PC-9 (cell line): Measurements from ENCODE around the gene GLT1D1. TPM values are rescaled to one million over a fixed set of nuclear protein-coding genes. Genes with fewer than 3 reads are reported as not detected.

Source experiments
- BruUV-seq: library from RNA; stranded (reverse); fragments of 400-500 nt; replicated peaks from 2 replicates; lab custom pipeline; 2021; lab: Mats Ljungman, UMichigan
- CTCF ChIA-PET: fragments of 300-600 bp; sonication (Branson Sonifier 250); formaldehyde crosslinking; loops from one replicate; lab custom pipeline; 2022; ENCODE audit warnings: antibody characterized with exemption; lab: Charles Lee
- POLR2A ChIA-PET: fragments of 300-600 bp; sonication (Branson Sonifier 250); formaldehyde crosslinking; loops from one replicate; lab custom pipeline; 2022; ENCODE audit warnings: antibody characterized with exemption; ENCODE audit not compliant: unreplicated experiment; lab: Charles Lee
- DNase-seq, 2 experiments: peaks; one replicate each; pipeline versions ENCODE4 v3.0.0 to v3.0.0-alpha.2; 2015 to 2022; ENCODE audit warnings: mixed read lengths in 1 of 2
- H2AFZ ChIP-seq: fragments of 200-600 bp; sonication (generic); 2 replicates; pipeline ENCODE4 v1.8.1; 2017; ENCODE audit warnings: antibody characterized with exemption
- H3F3A ChIP-seq: fragments of 200-600 bp; sonication (generic); 2 replicates; pipeline ENCODE4 v1.8.1; 2017; ENCODE audit warnings: antibody characterized with exemption, mild to moderate bottlenecking, low read depth; ENCODE audit not compliant: insufficient read depth
- H3K27ac ChIP-seq: fragments of 200-600 bp; sonication (generic); 2 replicates; pipeline ENCODE4 v1.6.1; 2016; ENCODE audit warnings: mixed run types
- H3K27me3 ChIP-seq: fragments of 200-600 bp; sonication (generic); 2 replicates; pipeline ENCODE4 v1.6.1; 2016; ENCODE audit warnings: low read depth, mixed run types; ENCODE audit not compliant: insufficient read depth
- H3K36me3 ChIP-seq: fragments of 200-600 bp; sonication (generic); 2 replicates; pipeline ENCODE4 v1.6.1; 2016; ENCODE audit warnings: low read depth, mixed run types
- H3K4me1 ChIP-seq: fragments of 200-600 bp; sonication (generic); replicated peaks from 2 replicates; pipeline ENCODE4 v1.6.1; 2016; ENCODE audit warnings: mixed run types; ENCODE audit not compliant: insufficient read depth
- H3K4me2 ChIP-seq: fragments of 200-600 bp; sonication (generic); 2 replicates; pipeline ENCODE4 v1.6.1; 2017; ENCODE audit warnings: mixed run types
- H3K4me3 ChIP-seq: fragments of 200-600 bp; sonication (generic); 2 replicates; pipeline ENCODE4 v1.6.1; 2016; ENCODE audit warnings: mixed run types
- H3K79me2 ChIP-seq: fragments of 200-600 bp; sonication (generic); 2 replicates; pipeline ENCODE4 v1.6.1; 2017; ENCODE audit warnings: low read depth, mixed run types
- H3K9me2 ChIP-seq: fragments of 200-600 bp; sonication (generic); 2 replicates; pipeline ENCODE4 v1.8.1; 2017; ENCODE audit warnings: mild to moderate bottlenecking; ENCODE audit not compliant: insufficient read depth
- H3K9me3 ChIP-seq: fragments of 200-600 bp; sonication (generic); 2 replicates; pipeline ENCODE4 v1.8.1; 2016; ENCODE audit warnings: low read depth; ENCODE audit not compliant: insufficient read depth
- H4K20me1 ChIP-seq: fragments of 200-600 bp; sonication (generic); 2 replicates; pipeline ENCODE4 v1.8.1; 2017; ENCODE audit not compliant: insufficient read depth
- EZH2 ChIP-seq: fragments of 200-600 bp; sonication (generic); IDR thresholded peaks from 2 replicates; pipeline ENCODE4 v1.8.0; 2017; ENCODE audit warnings: antibody characterized with exemption, low read depth
- intact Hi-C: fragments of 100-400 bp; cut with micrococcal nuclease; formaldehyde crosslinking; loops from one replicate; pipeline ENCODE4 v1.10.0; 2022; ENCODE audit not compliant: unreplicated experiment
- total RNA-seq: library from RNA; stranded (reverse); gene quantifications from 2 replicates; pipeline ENCODE4 v1.2.3, GENCODE V29; 2021
- TF ChIP-seq, protein P1 (sequence below): fragments of 200-600 bp; sonication (generic); conservative IDR thresholded peaks from 2 replicates; pipeline ENCODE4 v1.6.1; 2017; ENCODE audit warnings: mixed run types, antibody characterized with exemption, mild to moderate bottlenecking, moderate library complexity

Gene GLT1D1
- total RNA-seq, 1 experiment from 2014 or later = not detected

DNA sequence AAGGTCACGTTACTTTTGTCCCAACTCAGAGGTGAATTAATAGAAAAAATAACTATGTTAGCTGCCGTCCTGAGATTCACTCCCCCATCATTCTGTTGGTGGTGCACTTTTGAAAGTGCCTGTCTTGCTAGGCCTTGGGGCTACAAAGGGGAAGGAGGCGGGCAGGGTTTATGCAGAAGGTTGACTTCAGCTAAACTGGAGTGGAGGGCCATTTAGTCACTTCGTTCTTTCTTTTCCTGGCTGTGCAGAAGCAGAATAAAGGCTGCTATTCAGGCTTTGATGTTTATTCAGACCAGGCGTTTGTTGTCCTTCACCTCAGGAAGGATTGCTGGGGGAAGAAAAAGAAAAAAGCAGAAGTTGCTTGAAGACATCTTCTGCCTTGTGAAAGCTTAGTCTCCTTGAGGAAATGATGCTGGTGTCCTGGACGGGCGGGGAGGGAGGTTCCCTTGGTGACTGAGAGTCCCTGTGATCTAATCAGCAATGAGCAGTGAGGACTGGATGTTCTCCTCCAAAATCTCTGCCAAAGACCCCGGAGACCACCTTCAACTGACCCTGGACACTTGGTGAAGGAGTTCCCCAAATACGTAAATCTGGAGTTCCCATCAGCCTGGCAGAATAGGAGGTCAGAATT, 4.0 kb downstream of the GLT1D1 start:
- Histone ChIP-seq H3K4me1 (no peaks in the 10 kb centered on the region), H2AFZ (no peak overlapping the region), H3K9me3 (no peaks in the 10 kb centered on the region), H3K4me3 (no peak overlapping the region), H3F3A (no peaks in the 10 kb centered on the region), H4K20me1 (no peaks in the 10 kb centered on the region), H3K9me2 (no peaks in the 10 kb centered on the region), H3K36me3 (no peaks in the 10 kb centered on the region), H3K4me2 (no peak overlapping the region), H3K27me3 (peaks cover 83% of the 10 kb centered on the region), H3K79me2 (no peaks in the 10 kb centered on the region), H3K27ac (no peak overlapping the region)
- no peak for DNase-seq
- TF ChIP-seq, protein P1, sequence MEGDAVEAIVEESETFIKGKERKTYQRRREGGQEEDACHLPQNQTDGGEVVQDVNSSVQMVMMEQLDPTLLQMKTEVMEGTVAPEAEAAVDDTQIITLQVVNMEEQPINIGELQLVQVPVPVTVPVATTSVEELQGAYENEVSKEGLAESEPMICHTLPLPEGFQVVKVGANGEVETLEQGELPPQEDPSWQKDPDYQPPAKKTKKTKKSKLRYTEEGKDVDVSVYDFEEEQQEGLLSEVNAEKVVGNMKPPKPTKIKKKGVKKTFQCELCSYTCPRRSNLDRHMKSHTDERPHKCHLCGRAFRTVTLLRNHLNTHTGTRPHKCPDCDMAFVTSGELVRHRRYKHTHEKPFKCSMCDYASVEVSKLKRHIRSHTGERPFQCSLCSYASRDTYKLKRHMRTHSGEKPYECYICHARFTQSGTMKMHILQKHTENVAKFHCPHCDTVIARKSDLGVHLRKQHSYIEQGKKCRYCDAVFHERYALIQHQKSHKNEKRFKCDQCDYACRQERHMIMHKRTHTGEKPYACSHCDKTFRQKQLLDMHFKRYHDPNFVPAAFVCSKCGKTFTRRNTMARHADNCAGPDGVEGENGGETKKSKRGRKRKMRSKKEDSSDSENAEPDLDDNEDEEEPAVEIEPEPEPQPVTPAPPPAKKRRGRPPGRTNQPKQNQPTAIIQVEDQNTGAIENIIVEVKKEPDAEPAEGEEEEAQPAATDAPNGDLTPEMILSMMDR = no peak
- TF ChIP-seq EZH2 = no peak
- ChIA-PET POLR2A (no interaction called here), CTCF (no interaction called here)
- BruUV-seq = no TSS peak
- intact Hi-C loops = no loop called here

DNA sequence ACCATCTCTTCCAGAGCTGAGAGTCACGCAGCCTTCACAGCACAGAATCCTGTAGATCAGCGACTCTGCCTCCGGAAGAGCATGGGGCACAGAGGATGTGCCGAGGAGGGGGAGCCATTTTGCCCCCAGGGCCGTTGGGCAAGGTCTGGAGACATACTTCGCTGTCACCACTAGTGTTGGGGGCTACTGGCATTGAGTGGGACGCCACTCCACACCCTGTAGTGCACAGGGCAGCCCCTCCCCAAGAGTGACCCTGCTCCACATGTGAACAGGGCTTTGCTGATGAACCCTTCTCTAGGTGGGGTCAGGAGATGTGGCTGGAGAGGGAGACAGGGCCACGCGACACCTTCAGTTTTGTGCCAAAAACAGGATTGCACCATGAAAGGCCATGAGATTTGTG, 6.0 kb downstream of the GLT1D1 start:
- TF ChIP-seq, protein P1 = no peak
- TF ChIP-seq EZH2 = no peak
- Histone ChIP-seq H3K27me3 (peaks cover 94% of the 10 kb centered on the region), H3K27ac (no peak overlapping the region), H3K4me1 (no peaks in the 10 kb centered on the region), H3K79me2 (no peaks in the 10 kb centered on the region), H4K20me1 (no peaks in the 10 kb centered on the region), H3K36me3 (no peaks in the 10 kb centered on the region), H3K4me2 (no peak overlapping the region), H3K9me2 (no peaks in the 10 kb centered on the region), H3K9me3 (no peaks in the 10 kb centered on the region), H3F3A (no peaks in the 10 kb centered on the region), H2AFZ (no peak overlapping the region), H3K4me3 (no peak overlapping the region)
- no peak for DNase-seq
- POLR2A ChIA-PET = no interaction called here
- CTCF ChIA-PET = no interaction called here
- intact Hi-C loops = no loop called here
- BruUV-seq = no TSS peak

DNA sequence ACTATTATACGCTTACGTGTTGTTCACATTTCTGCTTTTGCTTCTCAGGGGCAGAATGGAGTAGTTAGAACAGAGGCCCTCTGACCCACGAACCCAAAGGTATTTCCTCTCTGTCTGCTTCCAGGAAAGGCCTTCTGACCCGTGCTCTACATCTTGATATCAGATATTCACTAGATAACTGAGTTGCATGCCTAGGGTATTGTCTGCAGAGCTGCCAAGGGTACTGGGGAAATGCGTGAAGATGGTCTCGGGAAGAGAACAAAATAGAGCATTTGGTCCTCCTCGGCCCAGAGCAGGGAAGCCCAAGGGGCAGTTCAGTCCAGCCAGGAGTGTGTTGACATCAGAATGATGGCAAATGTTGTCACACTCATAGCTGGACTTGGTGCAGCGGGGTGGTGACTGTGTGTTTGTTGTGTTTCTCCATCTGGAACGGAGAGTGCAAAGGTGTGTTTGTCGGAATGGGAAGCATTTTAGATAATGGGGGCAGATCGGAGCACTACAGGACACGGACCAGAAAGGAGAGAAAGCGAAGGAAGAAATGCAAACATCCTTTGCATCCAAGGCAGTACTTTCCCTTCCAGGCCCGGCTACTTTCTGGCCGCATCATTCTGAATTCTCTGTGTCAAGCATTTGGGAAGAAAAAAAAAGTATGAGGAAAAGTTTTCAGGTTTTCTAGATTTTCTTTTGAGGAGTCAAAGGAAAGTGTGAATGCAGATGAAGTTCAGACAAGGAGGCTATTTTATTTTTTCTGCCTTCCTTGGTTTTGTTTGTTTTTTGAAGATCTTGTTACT, 8.1 kb downstream of the GLT1D1 start:
- no peaks in the 10 kb centered on the region for H3K36me3 ChIP-seq
- ChIA-PET POLR2A (no interaction called here), CTCF (no interaction called here)
- H3K9me2 ChIP-seq = no peaks in the 10 kb centered on the region
- no peaks in the 10 kb centered on the region for H3K9me3 ChIP-seq
- no peak overlapping the region for H3K4me3 ChIP-seq
- no peak overlapping the region for H3K27ac ChIP-seq
- no peaks in the 10 kb centered on the region for H3K4me1 ChIP-seq
- H3K4me2 ChIP-seq = no peak overlapping the region
- intact Hi-C loops = no loop called here
- H2AFZ ChIP-seq = no peak overlapping the region
- H3F3A ChIP-seq = no peaks in the 10 kb centered on the region
- DNase-seq = no peak
- peaks cover 96% of the 10 kb centered on the region for H3K27me3 ChIP-seq
- no peaks in the 10 kb centered on the region for H3K79me2 ChIP-seq
- no TSS peak for BruUV-seq
- TF ChIP-seq, protein P1 = no peak
- TF ChIP-seq EZH2 = no peak
- no peaks in the 10 kb centered on the region for H4K20me1 ChIP-seq
